DMS 273 treated with DMSO at 0.1 percent for 48 hours (cell line): Measurements from ENCODE around the gene COX6B1.
A peak's percentile ranks its signal among the peaks of the same experiment; 100 is the strongest.
"Not testable (repeated sequence)": the region's sequence is repeated elsewhere in the genome, so short reads cannot be mapped to it uniquely, and the experiment has no call there.

Source experiments
- DNase-seq: peaks from one replicate; lab custom pipeline; 2025; lab: John Stamatoyannopoulos, UW

COX6B1 gene

DNA sequence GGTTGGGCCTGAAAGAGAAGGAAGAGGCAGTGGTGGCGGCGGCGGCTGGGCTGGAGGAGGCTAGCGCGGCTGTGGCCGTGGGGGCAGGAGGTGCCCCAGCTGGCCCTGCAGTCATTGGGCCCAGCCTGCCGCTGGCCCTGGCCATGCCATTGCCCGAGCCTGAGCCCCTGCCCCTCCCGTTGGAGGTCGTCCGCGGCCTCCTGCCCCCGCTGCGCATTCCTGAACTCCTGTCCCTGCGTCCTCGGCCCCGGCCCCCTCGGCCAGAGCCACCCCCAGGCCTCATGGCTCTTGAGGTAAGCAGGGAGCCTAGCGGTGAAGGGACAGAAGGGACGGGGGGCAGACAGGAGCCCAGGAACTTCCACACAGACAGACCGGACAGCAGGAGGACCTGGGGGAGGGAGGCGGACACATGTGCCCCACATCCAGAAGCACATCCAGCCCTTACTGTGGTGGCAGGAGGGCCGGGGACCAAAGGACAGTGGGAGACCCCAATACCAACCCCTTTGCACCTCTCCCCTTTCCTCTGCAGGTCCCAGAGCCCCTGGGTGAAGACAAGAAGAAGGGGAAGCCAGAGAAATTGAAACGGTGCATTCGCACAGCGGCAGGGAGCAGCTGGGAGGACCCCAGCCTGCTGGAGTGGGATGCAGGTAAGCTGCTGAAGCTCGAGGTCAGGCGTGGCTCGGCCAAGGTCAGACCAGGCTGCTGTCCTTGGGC is 14.2 kb upstream of the COX6B1 start:
- DNase-seq: no peak

DNA sequence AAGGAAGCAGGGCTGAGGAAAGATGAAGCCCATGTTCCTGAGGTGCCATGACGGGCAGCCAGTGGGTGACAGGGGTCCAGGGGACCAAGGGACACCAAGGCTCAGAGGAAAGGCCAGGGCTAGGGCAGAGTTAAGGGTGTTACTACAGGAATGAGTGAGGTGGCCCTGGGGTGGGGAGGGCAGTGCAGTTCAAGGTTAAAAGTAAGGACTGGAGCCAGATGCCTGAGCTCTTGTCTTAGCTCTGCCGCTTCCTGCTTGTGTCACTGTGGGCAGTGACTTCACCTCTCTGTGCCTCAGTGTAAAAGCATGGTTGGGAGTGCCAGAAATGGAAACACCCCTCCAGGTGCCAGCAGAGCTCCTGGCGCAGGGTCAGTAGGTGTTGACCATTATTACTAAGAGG is 11.5 kb upstream of the COX6B1 start:
- no peak for DNase-seq

DNA sequence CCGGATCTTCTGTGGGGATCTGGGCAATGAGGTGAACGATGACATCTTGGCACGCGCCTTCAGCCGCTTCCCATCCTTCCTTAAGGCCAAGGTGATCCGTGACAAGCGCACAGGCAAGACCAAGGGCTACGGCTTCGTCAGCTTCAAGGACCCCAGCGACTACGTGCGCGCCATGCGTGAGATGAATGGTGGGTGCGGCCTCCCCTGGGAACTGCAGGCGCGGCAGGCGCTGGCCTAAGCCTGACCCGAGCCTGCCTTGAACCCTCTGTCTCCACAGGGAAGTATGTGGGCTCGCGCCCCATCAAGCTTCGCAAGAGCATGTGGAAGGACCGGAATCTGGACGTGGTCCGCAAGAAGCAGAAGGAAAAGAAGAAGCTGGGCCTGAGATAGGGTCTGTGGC is 11.0 kb upstream of the COX6B1 start:
- no peak for DNase-seq

GRCh38 chr19:35639321-35639639 is 8.8 kb upstream of the COX6B1 start:
- no peak for DNase-seq

DNA sequence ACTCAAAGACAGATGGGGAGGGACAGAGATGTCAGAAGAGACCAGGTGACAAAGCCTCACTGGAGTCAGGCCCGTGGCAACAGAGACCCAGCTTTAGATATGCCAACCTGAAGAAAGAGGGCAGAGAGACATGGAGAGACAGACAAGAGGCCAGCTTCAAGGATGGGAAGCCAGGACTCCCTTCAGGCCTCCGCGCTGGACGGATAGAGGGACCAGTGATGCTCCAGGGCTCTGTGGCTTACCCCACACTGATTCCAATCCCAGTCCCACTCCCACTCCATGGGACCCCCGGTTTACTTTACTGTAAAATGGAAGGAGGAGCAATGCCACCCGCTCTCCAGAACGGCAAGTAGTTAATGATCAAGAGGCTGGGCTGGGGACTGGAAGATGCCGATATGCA is 8.3 kb upstream of the COX6B1 start:
- no peak for DNase-seq

DNA sequence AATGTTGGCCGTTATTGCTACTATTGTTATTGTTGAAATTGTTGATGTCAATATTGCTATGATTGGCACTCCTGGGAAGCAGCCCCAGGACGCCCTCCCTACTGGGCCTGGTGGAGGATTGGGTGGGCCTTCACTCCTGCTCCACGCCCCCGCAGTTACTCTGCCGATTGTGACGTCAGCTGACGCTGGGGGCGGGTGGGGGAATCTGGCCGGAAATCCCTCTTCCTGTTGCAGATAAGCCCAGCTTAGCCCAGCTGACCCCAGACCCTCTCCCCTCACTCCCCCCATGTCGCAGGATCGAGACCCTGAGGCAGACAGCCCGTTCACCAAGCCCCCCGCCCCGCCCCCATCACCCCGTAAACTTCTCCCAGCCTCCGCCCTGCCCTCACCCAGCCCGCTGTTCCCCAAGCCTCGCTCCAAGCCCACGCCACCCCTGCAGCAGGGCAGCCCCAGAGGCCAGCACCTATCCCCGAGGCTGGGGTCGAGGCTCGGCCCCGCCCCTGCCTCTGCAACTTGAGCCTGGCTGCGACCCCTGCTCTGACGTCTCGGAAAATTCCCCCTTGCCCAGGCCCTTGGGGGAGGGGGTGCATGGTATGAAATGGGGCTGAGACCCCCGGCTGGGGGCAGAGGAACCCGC is 6.5 kb upstream of the COX6B1 start, which contains the start of gene ETV2:
ETV2 (plus strand) TSS at position 231 of the 637 bp plus-strand sequence. CDS start 716 bp downstream, outside the sequence.
- DNase-seq: no peak

DNA sequence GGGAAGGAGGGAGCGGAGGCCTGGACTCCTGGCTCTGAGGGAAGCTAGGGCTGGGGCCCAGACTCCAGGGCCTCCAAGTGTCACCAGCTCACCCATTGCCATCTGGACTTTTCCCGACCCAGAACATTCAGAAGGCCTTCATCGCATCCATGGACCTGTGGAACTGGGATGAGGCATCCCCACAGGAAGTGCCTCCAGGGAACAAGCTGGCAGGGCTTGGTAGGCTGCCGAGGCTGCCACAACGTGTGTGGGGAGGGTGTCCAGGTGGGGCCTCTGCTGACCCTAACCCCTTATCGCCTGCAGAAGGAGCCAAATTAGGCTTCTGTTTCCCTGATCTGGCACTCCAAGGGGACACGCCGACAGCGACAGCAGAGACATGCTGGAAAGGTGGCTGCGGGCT is 5.8 kb upstream of the COX6B1 start:
- no peak for DNase-seq

GRCh38 chr19:35642798-35643254 is 5.3 kb upstream of the COX6B1 start:
- DNase-seq: no peak

GRCh38 chr19:35643255-35644205 is 4.6 kb upstream of the COX6B1 start:
- peak; percentile 52 for DNase-seq

DNA sequence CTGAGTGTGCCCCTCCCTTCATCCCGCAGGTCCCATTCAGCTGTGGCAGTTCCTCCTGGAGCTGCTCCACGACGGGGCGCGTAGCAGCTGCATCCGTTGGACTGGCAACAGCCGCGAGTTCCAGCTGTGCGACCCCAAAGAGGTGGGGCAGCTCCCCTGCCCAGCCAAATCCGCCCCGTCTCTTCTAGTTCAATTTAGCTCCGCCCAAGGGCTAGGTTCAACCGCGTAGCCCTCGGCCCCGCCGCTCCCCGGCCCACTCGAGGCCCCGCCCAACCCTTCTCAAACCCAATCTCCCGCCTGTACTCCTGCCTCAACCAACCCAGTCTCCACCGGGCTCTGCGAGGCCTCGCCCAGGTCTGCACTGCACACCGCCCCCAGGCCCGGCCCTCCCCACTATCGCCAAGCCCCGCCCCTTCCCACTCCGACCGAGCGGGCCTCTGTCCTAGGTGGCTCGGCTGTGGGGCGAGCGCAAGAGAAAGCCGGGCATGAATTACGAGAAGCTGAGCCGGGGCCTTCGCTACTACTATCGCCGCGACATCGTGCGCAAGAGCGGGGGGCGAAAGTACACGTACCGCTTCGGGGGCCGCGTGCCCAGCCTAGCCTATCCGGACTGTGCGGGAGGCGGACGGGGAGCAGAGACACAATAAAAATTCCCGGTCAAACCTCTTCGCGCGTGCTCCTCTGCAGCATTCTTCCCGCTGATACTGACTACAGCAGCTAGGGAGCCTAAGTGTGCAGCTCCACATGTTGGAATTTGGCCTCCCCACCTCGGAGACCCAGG is 3.7 kb upstream of the COX6B1 start:
- peak; percentile 81 for DNase-seq

DNA sequence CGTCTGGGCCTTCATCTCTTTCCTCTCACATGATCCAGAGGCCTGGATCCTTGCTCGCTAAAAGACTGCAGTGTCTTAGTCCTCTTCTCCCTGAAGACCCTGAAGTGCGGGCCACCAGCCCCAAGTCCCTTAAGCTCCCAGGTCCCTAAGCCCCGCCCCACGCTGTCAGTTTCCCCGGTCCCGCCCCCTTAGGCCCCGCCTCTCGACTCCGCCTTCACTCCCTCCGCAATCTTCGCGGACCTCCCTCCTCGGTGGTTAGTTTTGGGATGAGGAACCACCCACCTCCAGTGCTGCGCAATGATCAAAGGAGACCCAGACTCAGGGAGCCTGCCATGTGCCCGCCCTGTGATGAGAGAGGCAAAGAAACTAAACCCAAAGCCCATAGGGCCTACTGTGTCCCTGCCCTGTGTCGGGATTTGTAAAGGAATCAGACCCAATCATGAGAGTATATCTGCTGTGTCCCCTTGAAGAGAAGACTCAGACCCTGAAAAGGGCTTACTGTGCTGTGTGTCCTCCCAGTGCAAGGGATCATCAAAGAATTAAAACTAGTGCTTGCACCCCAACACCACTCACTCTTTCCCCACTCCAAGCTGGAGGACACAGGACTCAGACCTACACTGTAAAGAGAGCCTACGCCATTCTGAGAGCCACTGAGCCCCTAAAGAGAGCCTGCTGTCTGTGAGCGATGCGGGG is 3.0 kb upstream of the COX6B1 start:
- DNase-seq: no peak

GRCh38 chr19:35645680-35646511 is 2.2 kb upstream of the COX6B1 start:
- no peak for DNase-seq

DNA sequence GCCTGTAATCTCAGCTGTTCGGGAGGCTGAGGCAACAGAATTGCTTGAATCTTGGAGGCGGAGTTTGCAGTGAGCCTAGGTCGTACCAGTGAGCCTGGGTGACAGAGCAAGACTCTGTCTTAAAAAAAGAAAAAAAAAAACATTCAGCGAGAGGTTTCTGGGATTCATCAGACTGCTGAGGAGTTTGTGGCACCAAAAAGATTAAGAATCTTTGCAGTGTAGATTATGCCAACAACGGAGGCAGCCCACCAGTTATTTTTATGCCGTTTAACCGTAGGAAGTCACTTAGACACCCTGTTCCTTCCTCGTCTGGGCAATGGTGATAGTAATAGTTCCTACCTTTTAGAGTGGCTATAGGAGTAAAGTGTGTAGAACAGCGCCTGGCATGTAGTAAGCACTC is 2.5 kb downstream of the COX6B1 start:
- no peak for DNase-seq

- DNase-seq: not testable (repeated sequence)
These were observed 6.7 kb downstream of the COX6B1 start for GRCh38 chr19:35654828-35655227.

DNA sequence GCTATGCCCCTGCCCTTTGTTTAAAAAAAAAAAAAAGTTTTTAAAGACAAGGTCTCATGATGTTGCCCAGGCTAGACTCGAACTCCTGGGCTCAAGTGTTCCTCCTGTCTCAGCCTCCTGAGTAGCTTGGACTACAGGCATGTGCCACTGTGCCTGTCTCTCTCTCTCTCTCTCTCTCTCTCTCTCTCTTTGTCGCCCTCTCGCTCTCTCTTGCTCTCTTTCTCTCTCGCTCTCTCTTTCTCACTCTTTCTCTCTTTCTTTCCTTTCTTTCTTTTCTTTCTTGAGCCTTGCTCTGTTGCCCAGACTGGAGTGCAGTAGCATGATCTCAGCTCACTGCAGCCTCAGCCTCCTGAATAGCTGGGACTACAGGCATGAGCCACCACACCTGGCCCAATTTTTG is 7.5 kb downstream of the COX6B1 start:
- DNase-seq: no peak

DNA sequence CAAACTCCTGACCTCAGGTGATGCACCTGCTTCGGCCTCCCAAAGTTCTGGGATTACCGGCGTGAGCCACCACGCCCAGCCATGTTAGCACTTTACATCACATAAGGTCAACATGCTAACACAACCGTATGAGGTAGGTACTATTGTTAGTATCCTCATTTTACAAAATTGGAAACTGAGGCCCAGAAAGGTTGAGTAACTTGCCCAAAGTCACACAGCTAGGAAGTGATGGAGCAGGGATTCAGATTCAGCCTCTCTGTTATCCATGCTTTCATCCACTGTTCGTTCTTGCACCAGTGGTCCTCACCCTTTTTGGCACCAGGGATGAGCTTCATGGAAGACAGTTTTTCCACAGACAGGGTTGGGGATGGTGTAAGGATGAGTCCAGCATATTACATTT is 8.6 kb downstream of the COX6B1 start:
- DNase-seq: no peak

DNA sequence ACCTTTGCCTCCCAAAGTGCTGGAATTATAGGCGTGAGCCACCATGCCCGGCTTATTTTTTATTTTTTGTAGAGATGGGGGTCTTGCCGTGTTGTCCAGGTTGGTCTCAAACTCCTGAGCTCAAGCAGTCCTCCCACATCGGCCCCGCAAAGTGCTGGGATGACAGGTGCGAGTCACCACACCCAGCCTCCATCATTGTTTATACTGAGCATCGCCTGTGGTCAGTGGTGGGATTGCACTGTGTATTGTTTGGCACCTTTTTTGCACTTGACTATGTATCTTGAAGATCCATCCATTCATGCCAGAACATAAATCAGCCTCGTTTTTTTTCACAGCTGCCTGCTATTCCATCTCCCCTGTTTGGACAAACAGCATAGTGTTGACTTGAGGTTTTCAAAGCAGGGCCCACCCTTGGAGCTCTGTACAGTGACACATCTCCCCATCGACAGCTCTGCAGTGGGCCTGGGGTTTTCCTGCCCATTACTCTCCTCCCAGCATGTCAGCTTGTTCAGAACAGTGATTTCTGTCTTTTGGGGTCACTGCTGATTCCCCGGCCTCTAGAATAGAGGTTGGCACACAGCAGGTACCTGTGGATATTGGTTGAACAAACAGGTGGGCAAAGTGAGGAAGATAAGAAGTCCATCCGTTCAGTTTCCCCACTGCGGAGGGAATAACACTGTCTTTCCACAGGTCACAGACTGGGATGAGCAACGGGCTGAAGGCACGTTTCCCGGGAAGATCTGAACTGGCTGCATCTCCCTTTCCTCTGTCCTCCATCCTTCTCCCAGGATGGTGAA is 10.0 kb downstream of the COX6B1 start:
- DNase-seq: no peak

DNA sequence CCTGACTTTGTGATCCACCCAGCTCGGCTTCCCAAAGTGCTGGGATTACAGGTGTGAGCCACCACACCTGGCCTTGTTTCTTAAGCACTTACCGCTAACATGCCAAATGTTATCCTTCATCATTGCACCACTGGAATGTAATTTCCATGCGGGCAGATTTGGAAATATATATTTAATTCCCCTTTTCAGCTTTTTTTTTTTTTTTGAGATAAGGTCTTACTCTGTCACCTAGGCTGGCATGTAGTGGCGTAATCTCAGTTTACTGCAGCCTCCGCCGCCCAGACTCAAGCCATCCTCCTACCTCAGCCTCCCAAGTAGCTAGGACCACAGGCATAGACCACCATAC is 13.8 kb downstream of the COX6B1 start:
- DNase-seq: no peak

GRCh38 chr19:35663981-35664380 is 15.9 kb downstream of the COX6B1 start:
- DNase-seq: no peak

DNA sequence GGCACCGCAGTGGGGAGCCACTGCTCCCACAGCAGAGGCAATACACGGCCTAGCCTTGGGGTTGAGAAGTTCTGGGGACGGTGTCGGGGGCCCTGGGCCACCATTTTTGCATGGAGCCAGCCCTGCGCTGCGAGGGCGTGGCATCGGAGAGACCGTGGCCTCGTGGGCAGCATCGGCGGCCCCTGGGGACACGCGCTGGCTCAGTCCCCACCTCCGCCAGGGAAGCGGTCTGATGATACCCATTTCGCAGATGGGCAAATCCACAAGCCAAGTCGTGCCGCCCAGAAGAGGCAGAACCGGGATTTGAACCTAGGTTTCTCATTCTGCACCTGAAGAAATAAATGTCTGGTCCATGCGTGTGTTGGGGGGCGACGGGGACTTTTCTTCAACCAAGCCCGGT is 17.0 kb downstream of the COX6B1 start:
- DNase-seq: no peak
